Lower leg skin (tissue), 4 donors: ENCODE data around the gene RFPL4A. TPM values are rescaled to one million over a fixed set of nuclear protein-coding genes. Genes with fewer than 3 reads are reported as not detected.
"Not testable (repeated sequence)": the region's sequence is repeated elsewhere in the genome, so short reads cannot be mapped to it uniquely, and the experiment has no call there.

ENCODE experiments used
- DNase-seq, 2 donors: peaks; one replicate each; pipeline ENCODE4 v3.0.0-alpha.2; 2019; ENCODE audit warnings: low spot score in 2 of 2
- H3K4me3 ChIP-seq: fragments of 200-600 bp; sonication (generic); 2 replicates; pipeline ENCODE4 v1.5.1; 2017; ENCODE audit warnings: mild to moderate bottlenecking, low read depth; ENCODE audit not compliant: poor library complexity, severe bottlenecking
- POLR2A ChIP-seq, 2 donors: fragments of 450-650 bp; IDR thresholded peaks; one replicate each; pipeline ENCODE4 v1.6.1; 2016 to 2017; ENCODE audit warnings: antibody characterized with exemption in 2 of 2, mild to moderate bottlenecking in 1 of 2, moderate library complexity in 1 of 2
- WGBS, 2 donors: methylation state at CpG; one replicate each; pipeline ENCODE4 v1.1.5; 2018; 5-methylcytosine and 5-hydroxymethylcytosine counted together
- intact Hi-C: fragments of 100-400 bp; cut with DNase I; formaldehyde crosslinking; loops from one replicate; pipeline ENCODE4 v1.15.0; 2023; ENCODE audit warnings: low total_unique reads
- total RNA-seq, 4 donors: library from RNA; depleted of rRNA; stranded (reverse); fragments of >200 nt; gene quantifications; one replicate each; pipeline ENCODE4 v1.1.0, GENCODE V29; 2016
- TF ChIP-seq, protein P1 (sequence below), 3 donors: fragments of 450-650 bp; IDR thresholded peaks; one replicate each; pipeline ENCODE4 v1.5.1; 2016; ENCODE audit warnings: antibody characterized with exemption in 3 of 3, mild to moderate bottlenecking in 3 of 3, moderate library complexity in 2 of 3

Gene RFPL4A
- total RNA-seq, 4 donors from 2014 or later, result not detected

GRCh38 chr19:55753401-55753800 lies 5.5 kb upstream of the RFPL4A start:
- no peak for DNase-seq
- WGBS, 2 donors, result 62 to 70% methylated on average over 3 of the region's 3 CpGs
- TF ChIP-seq POLR2A (IDR thresholded peaks at IDR 0.05), result no peak
- TF ChIP-seq, protein P1, sequence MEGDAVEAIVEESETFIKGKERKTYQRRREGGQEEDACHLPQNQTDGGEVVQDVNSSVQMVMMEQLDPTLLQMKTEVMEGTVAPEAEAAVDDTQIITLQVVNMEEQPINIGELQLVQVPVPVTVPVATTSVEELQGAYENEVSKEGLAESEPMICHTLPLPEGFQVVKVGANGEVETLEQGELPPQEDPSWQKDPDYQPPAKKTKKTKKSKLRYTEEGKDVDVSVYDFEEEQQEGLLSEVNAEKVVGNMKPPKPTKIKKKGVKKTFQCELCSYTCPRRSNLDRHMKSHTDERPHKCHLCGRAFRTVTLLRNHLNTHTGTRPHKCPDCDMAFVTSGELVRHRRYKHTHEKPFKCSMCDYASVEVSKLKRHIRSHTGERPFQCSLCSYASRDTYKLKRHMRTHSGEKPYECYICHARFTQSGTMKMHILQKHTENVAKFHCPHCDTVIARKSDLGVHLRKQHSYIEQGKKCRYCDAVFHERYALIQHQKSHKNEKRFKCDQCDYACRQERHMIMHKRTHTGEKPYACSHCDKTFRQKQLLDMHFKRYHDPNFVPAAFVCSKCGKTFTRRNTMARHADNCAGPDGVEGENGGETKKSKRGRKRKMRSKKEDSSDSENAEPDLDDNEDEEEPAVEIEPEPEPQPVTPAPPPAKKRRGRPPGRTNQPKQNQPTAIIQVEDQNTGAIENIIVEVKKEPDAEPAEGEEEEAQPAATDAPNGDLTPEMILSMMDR (IDR thresholded peaks at IDR 0.05), result no peak
- intact Hi-C loops, result no loop called here
- H3K4me3 ChIP-seq, result no peak overlapping the region

- intact Hi-C loops, result not testable (repeated sequence)
Measured at GRCh38 chr19:55756808-55757207, 2.1 kb upstream of the RFPL4A start.

GRCh38 chr19:55766466-55766865 lies 7.6 kb downstream of the RFPL4A start:
- WGBS, 2 donors, result 61 to 69% methylated on average over 7 of the region's 7 CpGs
- TF ChIP-seq, protein P1 (IDR thresholded peaks at IDR 0.05), result no peak
- TF ChIP-seq POLR2A (IDR thresholded peaks at IDR 0.05), result no peak
- no peak overlapping the region for H3K4me3 ChIP-seq
- DNase-seq, result no peak
- intact Hi-C loops, result no loop called here

More at GRCh38 chr19:55756808-55757207, 2.1 kb upstream of the RFPL4A start:
- DNase-seq, H3K4me3 ChIP-seq: not testable (repeated sequence)
- 76 to 78% methylated on average over 4 of the region's 4 CpGs for WGBS, 2 donors

- intact Hi-C loops, H3K4me3 ChIP-seq, DNase-seq: not testable (repeated sequence)
- 80 to 81% methylated on average over 5 to 6 of the region's 6 CpGs for WGBS, 2 donors
Measured at GRCh38 chr19:55768818-55769217, 9.9 kb downstream of the RFPL4A start, which contains the start of gene RFPL4AL1. RFPL4AL1 (plus strand) TSS chr19:55769118; CDS start chr19:55771805, 2,687 bp downstream.

DNA sequence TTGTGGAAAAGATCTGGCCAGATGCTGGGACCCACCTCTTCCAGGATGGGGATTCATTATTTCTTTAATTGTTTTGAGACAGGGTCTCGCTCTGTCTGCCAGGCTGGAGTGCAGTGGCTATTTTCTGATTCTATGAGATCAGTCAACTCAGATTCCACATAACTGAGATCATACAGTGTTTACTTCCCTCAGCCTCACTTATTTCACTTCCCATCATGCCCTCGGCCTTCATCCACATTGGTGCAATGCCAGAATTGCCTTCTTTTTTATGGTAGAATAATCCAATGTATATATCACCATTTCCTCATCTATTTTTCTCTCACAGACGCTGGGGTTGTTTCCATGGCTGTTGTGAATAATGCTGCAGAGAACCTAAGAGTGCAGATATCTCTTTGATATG lies 10.7 kb downstream of the RFPL4A start:
- DNase-seq, H3K4me3 ChIP-seq, intact Hi-C loops: not testable (repeated sequence)
- WGBS, 2 donors, result 45 to 51% methylated on average over 2 to 3 of the region's 3 CpGs

DNA sequence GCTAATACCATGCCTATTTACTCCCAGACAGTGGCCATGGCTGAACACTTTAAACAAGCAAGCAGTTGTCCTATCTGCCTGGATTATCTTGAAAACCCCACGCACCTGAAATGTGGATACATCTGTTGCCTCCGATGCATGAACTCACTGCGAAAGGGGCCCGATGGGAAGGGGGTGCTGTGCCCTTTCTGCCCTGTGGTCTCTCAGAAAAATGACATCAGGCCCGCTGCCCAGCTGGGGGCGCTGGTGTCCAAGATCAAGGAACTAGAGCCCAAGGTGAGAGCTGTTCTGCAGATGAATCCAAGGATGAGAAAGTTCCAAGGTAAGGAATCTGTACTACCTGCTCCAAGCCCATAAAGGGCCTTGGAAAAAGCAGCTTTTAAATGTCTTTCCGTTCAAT lies 18.6 kb downstream of the RFPL4A start:
- intact Hi-C loops, result no loop called here
- 34 to 40% methylated on average over 7 of the region's 7 CpGs for WGBS, 2 donors
- H3K4me3 ChIP-seq, result no peak overlapping the region
- no peak for DNase-seq
- TF ChIP-seq, protein P1 (IDR thresholded peaks at IDR 0.05), result no peak

DNA sequence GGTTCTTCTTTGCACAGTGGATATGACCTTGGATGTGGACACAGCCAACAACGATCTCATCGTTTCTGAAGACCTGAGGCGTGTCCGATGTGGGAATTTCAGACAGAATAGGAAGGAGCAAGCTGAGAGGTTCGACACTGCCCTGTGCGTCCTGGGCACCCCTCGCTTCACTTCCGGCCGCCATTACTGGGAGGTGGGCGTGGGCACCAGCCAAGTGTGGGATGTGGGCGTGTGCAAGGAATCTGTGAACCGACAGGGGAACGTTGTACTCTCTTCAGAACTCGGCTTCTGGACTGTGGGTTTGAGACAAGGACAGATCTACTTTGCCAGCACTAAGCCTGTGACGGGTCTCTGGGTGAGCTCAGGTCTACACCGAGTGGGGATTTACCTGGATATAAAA lies 19.4 kb downstream of the RFPL4A start:
- DNase-seq, result no peak
- WGBS, 2 donors, result 87 to 88% methylated on average over 16 of the region's 16 CpGs
- intact Hi-C loops, result no loop called here
- no peak overlapping the region for H3K4me3 ChIP-seq
- TF ChIP-seq, protein P1 (IDR thresholded peaks at IDR 0.05), result no peak
